G401.6 (cell line): ENCODE results near the gene LILRB2.
"Not testable (repeated sequence)": the region's sequence is repeated elsewhere in the genome, so short reads cannot be mapped to it uniquely, and the experiment has no call there.

Experiments used
- FAIRE-seq: peaks from 2 replicates; lab custom pipeline; 2012; peaks lifted over from hg19 to GRCh38; lab: Jason Lieb, UNC

The LILRB2 gene

DNA sequence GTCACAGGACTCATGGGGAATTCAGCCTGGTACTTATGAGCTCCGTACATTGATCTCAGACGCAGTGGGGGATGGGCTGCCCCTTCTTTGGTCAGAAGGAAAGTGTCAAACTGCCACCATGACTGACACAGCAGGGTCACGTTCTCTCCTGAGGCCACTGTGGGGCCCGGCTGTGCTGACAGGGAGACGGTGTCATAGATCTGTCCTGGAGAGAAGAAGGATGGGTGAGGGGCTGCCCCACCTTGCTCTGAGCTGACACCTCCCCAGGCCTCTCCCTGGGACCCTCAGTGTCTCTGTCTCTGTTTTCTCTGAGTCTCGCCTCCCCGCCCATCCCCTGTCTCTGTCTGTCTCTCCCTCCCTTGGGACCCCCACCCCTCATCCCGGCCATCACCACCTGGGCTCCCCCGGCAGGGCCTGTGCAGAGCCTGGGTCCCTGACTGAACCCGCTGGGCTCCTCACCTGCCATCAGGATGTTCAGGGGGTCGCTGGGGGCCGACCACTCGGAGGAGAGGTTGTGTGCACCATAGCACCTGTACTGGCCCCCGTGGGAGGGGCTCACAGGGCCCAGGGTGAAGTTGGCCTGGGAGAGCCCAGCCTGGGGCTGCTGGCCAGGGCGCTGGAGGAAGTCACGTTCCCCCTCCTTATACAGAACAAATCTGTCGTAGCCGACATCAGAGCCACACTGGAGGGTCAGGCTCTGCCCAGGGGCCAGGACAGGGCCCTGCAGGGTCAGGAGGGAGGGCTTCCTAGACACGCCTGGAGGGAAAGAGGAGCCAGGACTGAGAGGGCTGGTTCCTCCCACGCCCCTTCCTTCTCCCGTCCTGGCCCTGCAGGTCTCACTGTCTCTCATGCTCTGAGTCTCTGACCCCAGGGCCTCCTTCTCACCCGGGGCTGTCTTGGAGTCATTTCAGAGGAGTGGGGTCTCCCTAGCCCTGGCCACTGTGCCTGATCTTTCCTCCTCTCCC is 40.3 kb downstream of the LILRB2 start:
- not testable (repeated sequence) for FAIRE-seq

DNA sequence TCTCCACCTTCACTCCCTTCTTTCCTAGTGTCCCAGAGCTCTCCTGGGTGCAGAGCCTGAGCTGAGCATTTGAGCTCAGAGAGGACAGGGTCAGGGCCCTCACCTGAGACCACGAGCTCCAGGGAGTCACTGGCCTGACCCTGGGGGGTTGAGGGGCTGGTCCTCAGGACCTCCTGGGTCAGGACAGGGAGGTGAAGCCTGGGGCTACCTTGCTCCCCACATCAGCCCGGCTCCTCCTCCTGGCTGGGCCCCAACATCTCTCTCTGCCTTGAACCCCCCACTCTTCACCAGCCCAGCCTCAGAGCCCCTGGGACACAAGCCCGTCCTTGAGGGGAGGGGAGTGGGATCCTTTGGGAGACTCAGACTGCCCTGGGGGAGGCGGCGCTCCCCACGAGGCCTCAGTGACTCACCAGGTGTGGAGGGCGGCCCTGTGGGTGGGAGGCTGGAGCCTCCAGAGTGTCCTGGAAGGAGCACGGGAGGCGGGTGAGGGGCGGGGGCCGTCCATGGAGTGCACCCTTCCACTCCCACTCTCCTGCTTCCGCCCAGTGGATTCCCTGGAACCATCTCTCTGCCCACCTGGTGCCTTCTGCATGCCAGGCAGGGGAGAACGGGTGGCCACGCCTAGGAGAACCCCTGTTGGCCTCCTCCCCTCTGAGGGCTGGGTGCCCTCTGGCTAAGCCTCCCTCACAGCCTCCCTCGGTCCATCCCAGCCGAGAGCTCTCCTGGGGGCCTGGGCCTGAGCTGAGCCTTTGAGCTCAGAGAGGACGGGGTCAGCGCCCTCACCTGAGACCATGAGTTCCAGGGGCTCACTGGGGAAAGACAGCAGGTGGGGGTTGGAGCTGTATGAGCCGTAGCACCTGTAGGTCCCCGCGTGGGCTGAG is 41.2 kb downstream of the LILRB2 start:
- FAIRE-seq = not testable (repeated sequence)

DNA sequence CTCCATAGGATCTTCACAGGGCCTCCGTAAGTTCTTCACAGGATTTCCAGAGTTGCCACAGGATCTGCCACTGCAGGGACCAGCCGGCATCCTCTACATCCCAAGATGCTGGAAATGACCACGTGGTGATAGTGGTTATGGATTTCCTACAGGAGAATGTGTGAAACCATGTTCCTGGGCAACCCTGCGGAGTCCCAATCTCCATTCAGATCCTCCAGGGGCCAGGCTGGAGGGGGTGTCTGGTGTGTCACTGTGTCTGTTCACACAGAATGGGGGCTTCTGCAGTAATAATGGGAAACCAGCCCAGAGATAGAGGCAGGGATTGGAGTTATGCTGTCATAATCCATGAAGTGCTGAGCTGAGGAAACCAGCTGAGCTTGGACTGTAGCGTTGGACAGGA is 47.0 kb downstream of the LILRB2 start:
- no peak for FAIRE-seq

DNA sequence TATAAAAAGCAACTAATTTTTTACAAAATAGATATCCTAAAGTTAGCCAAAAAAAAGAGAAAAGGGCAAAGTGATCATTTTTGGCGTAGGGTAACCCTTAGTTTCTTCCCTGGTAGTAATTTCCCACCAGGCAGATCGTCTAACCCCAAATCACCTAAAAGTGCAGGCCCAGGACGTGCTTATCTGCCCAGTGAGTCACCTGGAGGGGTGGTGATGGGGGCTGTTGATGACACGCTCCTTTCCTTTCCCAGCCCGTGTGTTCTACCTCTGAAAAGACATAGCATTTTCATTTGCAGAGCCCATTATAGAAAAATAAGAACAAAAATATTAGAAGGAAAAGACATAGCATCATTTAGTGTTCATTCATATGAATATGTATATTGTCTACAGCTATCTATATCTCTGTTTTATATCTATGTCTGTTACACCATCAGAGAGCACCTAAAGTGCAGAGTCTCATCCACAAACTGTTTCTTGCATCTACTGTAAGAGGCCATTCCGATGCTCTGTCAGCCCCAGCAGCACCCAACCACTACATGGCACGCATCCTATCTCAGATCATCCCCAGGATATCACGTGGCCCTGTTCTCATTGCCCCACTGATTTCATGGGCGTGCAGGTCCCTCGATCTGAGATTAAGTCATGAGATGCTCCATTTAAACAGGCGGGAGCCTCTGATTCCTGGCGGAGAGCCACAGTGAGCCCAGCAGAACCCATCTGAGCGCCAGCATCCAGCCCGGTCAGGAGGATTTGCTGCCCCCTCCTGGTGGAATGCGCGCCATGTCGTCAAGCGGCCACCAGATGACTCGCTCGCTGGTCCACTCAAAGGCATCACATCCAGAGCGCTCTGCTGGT is 49.6 kb downstream of the LILRB2 start:
- FAIRE-seq = peak; percentile 17

DNA sequence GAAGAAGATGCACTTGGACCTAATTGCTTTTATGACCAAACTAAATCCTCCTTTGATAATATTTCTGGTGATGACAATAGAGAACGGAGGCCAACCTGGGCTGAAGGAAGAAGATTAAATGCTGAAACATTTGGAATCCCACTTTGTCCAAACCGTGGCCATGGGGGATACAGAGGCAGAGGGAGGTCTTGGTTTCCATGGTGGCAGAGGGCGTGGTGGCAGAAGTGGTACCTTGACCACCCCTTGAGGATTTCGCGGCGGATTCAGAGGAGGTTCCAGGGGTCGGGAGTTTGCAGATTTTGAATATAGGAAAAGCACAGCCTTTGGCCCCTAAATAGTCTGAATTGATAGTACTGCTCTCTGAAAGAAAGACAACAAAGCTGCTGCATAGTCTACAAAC is 50.9 kb downstream of the LILRB2 start:
- FAIRE-seq = no peak

DNA sequence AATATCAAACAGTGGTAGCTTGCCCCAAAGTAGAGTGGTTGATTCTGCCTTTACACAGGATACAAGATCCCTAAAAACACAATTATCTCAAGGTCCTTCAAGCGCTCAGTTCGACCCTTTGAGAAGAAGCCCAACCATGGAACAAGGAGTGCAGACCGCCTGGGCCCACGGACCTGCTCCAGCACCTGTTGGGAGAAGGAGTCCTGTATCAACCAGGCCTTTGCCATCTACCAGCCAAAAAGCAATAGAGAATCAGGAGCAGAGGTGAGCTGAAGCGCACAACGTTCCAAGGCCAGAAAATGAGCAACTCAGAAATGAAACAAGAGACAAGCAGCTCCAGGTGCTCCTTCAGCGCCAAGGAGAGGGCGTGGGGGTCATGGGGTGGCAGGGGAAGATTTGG is 51.8 kb downstream of the LILRB2 start:
- FAIRE-seq = no peak

DNA sequence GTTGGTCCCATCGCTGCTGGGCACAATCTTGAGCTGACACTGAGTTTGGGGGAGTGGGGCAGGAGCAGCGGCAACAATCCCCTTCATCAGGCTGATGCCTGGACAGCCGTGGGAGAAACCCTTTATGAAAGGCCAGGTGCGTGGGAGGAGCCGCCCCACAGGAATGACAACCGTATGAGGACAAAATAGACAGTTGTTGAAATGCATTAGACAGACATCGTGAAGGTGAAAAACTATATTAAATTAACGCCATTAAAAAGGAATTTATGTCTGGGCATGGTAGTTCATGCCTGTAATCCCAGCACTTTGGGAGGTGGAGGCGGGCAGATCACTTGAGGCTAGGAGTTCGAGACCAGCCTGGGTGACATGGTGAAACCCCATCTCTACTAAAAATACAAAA is 56.3 kb downstream of the LILRB2 start:
- FAIRE-seq = not testable (repeated sequence)

DNA sequence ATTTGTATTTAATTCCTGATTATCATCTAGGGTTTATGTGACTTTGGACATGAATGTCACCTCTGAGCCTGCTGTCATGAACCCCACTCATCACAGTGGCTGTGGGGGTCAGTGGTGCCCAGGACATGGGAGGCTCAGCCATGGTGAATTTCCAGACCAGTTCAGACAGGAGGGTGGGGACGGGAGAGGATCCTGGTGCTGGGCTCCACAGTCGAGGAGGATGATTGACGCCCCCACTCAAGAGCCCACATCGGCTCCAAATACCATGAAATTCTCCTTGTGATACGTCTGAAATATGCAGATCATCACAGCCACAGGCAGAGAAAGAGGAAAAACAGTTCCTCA is 57.0 kb downstream of the LILRB2 start:
- not testable (repeated sequence) for FAIRE-seq
